CMK (cell line): ENCODE measurements around the gene MACF1.
"Not testable (repeated sequence)": the region's sequence is repeated elsewhere in the genome, so short reads cannot be mapped to it uniquely, and the experiment has no call there.

Source experiments
- DNase-seq: peaks from one replicate; pipeline ENCODE4 v3.0.0-alpha.2; 2010; ENCODE audit warnings: low read depth

Gene MACF1

DNA sequence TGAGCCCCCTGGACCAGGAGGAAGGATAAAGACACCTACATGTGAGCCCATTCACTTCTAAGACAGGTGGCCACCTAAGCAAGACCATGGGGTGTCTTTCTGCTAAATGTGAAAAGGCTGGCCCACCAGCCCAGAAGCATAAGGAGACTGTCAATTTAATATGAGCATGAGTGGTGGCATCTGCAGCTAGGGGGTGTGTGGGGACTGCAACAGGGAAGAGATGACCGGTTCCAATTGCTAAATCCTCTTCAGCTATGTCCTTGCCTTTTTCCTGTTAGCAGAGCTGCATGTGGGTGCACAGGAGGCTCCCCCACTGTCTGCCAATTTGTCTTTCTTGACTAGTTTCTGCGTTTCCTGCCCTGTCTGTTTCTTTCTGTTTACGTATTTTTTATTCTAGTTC, 264.7 kb downstream of the MACF1 start:
- DNase-seq: no peak

DNA sequence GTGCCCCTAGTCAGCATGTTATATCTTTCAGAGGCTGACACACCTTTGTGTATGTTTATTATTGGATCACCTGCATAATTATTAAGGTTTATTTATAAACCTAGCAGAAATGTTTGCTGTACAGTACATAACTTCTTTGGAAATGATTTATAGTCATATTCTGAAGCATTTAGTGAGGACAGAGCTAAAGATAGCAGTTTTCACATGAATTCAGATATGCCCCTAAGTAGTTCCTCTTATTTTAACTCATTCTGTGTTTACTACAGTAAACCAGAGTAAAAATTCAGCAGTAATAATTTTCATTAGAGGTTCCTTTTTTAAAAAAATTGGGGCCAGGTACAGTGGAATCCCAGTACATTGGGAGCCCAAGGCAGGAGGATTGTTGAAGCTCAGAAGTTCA, 265.5 kb downstream of the MACF1 start:
- no peak for DNase-seq

GRCh38 chr1:39472826-39473225, 268.3 kb downstream of the MACF1 start:
- DNase-seq: no peak

- DNase-seq: no peak
Observed at GRCh38 chr1:39473324-39473723, 268.8 kb downstream of the MACF1 start.

DNA sequence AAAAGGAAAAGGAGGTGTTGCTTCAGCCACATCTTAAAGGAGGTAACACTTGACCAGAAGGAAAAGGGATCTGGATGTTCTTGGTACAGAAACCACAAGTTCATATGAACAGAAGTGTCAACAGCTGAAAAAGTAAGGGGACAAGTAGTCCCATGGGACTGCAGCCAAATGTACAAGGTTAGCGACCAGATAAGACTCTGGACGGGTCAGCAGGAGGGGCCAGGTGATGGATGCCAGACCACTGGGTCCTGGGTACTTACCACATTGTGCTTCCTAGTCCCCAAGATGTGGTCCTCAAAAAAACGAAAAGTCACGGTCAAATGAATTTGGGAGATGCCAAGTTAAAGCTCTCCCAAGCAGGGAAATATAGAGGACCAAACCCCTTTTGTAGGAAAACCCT, 270.3 kb downstream of the MACF1 start:
- no peak for DNase-seq

- DNase-seq: not testable (repeated sequence)
Observed at GRCh38 chr1:39475551-39475950, 271.1 kb downstream of the MACF1 start.

DNA sequence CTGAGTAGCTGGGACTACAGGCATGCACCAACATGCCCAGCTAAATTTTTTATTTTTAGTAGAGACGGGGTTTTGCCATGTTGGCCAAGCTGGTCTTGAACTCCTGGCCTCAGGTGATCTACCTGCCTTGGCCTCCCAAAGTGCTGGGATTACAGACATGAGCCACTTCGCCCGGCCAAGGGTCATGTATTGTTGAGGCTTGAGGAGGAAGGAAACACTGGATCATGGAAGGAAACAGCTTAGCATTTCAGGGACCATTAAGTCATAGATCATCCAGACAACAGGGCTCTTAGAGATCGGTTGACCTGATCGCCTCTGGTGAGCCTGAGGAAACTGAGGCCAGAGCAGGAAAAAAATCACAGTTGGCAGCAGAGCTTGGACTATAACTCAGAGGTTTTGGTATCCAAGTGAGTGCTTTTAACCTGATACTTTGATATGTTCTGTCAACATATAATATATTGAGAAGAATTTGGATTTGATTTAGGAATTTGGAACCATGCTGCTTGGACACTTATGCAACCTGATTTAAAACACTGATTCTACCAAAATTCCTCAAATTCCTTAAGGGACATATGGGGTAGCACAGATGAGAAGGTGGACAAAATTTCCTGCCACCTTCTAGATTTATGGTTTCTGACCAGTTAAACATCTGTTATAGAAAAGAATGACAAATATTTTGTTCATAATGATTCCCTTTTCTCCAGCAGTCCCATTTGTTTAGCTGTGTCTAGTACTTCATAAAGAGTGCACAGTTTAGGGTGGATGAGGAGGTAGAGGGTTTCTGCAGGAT, 273.8 kb downstream of the MACF1 start:
- DNase-seq: no peak

- no peak for DNase-seq
Observed at GRCh38 chr1:39481289-39481688, 276.8 kb downstream of the MACF1 start.

- DNase-seq: no peak
Observed at GRCh38 chr1:39483276-39483675, 278.8 kb downstream of the MACF1 start.

GRCh38 chr1:39484564-39484963, 280.1 kb downstream of the MACF1 start:
- no peak for DNase-seq

DNA sequence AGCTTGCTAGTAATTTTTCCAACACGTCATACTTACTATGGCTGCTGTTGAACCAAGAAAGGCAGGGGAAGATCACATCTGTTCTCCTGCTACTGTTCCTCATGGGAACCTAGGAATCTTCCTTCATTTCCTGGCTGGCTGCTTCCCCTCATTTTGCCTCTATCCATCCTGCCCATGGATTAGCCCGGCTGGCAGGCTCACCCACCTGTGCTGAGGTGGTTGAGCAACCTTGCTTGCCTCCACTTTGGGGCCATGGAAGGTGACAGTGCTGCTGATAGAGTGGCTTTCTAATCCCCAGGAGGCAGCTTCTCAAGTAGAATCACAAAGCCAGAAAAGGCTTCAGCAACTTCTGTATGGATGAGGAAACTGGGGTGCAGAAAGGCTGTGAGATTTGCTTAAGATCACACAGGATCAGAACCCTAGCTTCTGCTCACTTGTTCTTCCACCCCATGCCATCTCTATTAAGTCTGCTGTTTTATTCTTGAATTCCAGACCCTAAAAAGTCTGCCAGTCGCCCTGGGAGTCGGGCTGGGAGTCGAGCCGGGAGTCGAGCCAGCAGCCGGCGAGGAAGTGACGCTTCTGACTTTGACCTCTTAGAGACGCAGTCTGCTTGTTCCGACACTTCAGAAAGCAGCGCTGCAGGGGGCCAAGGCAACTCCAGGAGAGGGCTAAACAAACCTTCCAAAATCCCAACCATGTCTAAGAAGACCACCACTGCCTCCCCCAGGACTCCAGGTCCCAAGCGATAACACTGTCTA, 280.7 kb downstream of the MACF1 start:
- DNase-seq: no peak

DNA sequence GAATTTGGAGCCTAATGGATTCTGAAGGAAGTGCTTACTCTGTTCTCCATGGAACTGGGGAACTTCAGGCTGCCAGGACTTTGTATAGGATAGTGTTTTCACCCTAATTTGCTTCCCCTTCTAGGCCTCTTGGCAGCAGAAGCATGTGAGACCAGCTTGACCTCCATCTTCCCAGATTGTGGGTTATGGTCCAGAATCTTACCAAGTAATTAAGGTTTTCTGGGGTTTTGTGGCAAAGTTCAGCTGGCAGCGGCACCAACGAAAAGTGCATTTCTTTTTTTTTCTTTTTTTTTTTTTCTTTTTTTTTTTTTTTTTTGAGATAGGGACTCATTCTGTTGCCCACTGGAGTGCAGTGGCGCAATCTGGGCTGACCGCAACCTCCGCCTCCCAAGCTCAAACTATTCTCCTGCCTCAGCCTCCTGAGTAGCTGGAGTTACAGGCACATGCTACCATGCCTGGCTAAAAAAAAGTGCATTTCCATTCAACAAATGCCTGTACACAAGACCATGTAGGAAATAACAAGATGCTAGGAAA, 283.6 kb downstream of the MACF1 start:
- DNase-seq: no peak

- DNase-seq: no peak
Observed at GRCh38 chr1:39488793-39489566, 284.5 kb downstream of the MACF1 start.

GRCh38 chr1:39489567-39490239, 285.2 kb downstream of the MACF1 start:
- no peak for DNase-seq

- no peak for DNase-seq
Observed at GRCh38 chr1:39490596-39491145, 286.2 kb downstream of the MACF1 start.

- peak; percentile 45 for DNase-seq
Observed at GRCh38 chr1:39491146-39491921, 286.8 kb downstream of the MACF1 start, which contains the start of gene BMP8A. TSS of gene BMP8A (plus strand) at chr1:39491636. CDS start at chr1:39491992, 356 bp downstream.

DNA sequence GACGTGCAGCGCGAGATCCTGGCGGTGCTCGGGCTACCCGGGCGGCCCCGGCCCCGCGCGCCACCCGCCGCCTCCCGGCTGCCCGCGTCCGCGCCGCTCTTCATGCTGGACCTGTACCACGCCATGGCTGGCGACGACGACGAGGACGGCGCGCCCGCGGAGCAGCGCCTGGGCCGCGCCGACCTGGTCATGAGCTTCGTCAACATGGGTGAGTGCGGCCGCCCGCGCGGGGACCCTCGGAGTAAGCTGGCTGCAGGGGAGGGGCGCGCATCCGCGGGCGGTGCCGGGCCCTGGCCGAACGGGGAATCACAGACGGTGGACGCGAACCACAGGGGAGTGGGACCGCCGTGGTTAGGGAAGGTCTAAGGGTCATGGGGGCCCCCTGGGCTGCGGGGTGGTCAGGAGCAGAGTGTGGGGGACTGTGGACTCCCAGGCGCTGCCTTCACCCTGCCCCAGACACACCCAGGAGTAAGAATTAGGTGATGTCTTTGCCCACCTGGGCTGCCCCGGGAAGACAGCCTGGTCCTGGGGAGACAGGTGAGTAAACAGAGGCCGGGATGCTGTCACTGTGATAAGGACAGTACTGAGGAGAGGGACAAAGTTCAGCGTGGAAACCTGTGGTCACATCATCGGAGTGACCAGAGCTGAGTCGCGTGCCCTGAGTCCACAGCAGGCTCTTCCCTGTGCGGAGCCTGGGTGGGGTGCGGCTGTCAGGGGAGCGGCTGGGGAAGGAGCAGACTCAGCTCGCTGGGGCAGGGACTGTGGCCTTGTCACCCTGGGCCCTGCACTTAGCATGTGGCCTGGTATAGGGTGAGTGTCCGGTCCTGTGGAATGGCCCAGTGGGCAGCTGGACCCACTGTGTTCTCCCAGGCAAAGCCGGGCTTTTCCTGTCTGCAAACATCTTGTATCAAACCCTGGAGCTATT, 287.9 kb downstream of the MACF1 start:
- DNase-seq: not testable (repeated sequence)

DNA sequence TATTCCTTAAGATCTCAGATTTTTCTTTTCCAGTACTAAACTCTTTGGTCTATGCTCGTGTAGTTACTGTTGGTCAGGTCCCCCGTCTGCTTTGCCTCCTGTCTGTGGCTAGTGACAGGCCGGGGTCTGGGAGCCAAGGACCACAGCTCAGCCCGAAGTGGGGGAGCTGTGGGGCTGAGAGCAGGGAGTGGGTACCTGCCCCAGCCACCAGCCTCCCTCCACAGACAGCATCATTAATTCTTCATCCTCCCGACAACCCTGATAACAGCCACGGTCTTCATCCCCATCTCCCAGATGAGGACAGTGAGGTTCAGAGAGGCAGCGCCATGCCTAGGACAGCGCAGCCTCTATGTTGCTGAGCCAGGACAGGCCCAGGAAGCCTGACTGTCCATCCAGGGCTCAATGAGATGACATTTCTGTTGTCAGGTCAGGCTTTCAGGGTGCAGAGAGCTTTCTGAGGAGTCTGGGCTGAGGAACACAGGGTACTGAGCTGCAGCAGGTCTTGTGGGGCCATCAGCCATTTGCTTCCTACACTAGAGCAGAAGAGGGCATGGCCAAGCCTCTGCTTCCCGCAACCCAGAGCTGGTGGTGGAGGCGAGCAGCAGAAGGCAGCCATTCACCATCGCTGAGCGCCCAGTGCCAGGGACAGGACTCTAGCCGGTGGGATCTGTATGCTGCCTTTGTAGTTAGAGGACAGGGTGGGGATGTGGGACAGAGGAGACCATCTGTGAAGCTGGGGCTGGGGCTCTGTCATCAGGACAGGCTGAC, 288.7 kb downstream of the MACF1 start:
- not testable (repeated sequence) for DNase-seq
